ENCODE results near the gene GEMIN5.

The GEMIN5 gene

DNA sequence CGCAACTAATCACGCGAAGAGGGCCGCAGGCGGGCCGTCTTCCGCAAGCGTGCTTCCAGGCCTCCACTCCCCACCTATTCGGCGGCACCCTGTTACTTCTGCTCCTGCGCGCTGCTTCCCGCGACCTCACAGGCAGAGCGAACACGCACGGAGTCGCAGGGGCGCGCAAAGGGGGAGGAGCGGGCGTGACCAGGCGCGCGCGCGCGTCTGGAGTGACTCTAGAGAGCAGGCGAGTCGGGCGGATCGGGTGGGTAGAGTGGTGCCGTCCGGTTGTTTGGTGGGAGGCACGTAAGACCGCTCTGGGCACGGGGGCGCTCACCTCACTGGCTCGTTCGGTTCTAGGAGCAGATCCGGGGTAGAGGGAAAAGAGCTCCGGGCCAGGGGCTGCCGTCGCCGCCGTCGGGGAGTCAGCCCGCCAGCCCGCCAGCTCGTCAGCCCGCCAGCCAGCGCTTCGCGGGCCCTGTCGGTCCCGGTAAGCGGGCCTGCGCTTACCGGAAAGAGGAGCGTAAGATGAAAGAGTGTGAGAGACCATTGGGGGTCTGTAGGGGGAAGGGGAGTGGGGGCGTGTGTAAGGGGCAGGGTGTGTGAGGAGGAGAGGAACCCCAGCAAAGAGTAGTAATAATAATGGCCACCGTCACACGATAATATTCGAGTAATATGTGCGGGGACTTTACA lies 79.6 kb downstream of the GEMIN5 start, which contains the start of gene CNOT8:
Gene CNOT8, plus strand, starts transcription at position 331 of the 675 bp plus-strand sequence. CDS start 4,652 bp downstream, outside the sequence.
- in situ Hi-C loops (cut with HindIII; ENCODE audit: low sequenced_read_pairs), result no loop called here

GRCh38 chr5:154857530-154858296 lies 80.3 kb downstream of the GEMIN5 start:
- in situ Hi-C loops (cut with HindIII; ENCODE audit: low sequenced_read_pairs), result no loop called here

- in situ Hi-C loops (cut with HindIII; ENCODE audit: low sequenced_read_pairs), result no loop called here
Measured at GRCh38 chr5:154851351-154851750, 86.7 kb downstream of the GEMIN5 start.

GRCh38 chr5:154850255-154851062 lies 87.6 kb downstream of the GEMIN5 start, which contains the start of gene FAXDC2:
Gene FAXDC2 (minus strand): TSS chr5:154850603. CDS start chr5:154838178, 12,425 bp downstream.
- in situ Hi-C loops (cut with HindIII; ENCODE audit: low sequenced_read_pairs), result no loop called here

DNA sequence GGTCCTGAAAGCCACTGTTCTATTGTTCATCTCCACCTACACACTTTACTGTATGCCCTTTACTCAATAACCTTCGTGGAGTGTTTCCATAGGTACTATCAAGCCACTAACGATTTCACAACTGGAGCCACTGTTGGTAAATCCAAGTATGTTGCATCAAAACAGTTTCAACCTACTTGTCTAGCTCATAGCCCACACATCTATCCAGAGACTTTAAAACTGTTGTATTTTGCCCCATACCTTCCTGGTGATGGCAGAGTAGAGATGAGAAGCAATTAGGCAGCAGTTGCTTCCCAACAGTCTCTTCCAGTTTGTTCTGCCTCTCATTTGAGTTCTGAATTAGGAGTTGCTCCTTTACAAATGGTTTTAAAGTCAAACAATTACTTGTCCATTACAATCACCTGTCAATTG lies 88.2 kb downstream of the GEMIN5 start:
- in situ Hi-C loops (cut with HindIII; ENCODE audit: low sequenced_read_pairs), result no loop called here

DNA sequence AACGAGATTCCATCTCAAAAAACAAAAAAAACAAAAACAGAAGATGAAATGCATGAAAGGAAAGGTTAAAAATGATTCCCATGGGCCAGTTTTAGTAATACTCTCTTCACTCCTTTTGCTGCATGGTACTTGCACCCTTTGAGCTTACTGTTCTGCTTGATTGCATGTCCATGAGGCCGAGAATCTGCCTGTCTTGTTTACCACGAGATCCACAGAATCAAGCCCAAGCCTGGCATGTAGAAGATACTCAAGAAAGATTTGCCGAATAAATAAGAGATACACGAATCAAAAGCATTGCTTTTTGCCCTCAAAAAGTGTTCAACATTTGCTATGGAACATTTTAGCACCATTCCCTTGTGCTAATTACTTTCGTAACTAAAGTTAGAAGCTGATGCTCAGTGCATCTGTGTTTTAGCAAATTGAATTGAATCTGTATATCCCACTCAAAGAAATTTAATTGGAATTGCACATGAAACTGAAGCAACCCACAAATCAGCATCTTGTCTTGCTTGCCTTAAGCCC lies 88.7 kb downstream of the GEMIN5 start:
- in situ Hi-C loops (cut with HindIII; ENCODE audit: low sequenced_read_pairs), result no loop called here

DNA sequence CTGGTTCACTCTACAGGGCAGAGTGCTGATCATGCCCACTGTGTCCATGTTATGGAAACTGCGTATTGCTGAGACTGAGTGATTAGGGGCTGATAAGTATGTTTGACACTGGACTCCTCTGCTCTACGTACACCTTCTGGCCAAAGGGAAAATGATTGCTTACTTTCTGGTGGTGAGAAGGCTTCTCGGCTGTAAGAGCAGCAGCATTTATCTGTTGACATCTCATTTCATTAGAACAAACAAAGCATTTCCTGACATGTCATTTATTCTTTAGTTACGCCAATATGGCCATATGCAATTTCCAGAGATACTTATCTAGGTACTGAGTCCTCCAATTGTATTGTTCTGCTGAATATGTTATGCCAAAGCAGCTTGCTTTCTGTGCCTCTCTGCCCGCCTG lies 93.2 kb downstream of the GEMIN5 start:
- in situ Hi-C loops (cut with HindIII; ENCODE audit: low sequenced_read_pairs), result no loop called here

- in situ Hi-C loops (cut with HindIII; ENCODE audit: low sequenced_read_pairs), result no loop called here
Measured at GRCh38 chr5:154842689-154843530, 95.1 kb downstream of the GEMIN5 start.

DNA sequence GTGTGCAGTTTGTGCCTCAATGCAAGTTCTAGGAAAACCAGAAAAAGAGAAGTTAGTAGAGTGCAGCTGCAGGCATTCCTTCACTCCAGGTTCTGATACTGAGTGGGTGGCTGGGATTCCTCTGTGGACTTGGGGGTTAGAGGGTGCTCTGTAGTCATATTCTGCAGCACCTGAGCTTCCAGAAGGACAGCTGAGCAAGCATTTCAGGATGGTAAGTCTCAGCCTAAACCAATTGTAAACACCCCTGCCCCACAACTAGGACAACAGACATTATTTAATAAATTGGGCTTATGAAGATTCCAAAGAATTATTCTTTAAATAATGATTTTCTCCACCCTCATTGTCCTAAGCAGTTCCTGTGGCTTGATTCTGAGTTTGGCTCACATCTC lies 96.7 kb downstream of the GEMIN5 start:
- in situ Hi-C loops (cut with HindIII; ENCODE audit: low sequenced_read_pairs), result no loop called here

- in situ Hi-C loops (cut with HindIII; ENCODE audit: low sequenced_read_pairs), result no loop called here
Measured at GRCh38 chr5:154840435-154841272, 97.4 kb downstream of the GEMIN5 start.
